Nephron progenitor cell (in vitro differentiated cells): ENCODE data around the gene MCF2L.

Experiments used
- DNase-seq: peaks from one replicate; pipeline ENCODE4 v3.0.0; 2021
- H3K27ac Mint-ChIP-seq: 2 replicates; pipeline ENCODE4 v1.8.0; 2021; ENCODE audit warnings: mild to moderate bottlenecking, moderate library complexity, mixed read lengths
- H3K27me3 Mint-ChIP-seq: 2 replicates; pipeline ENCODE4 v1.8.0; 2021; ENCODE audit warnings: mild to moderate bottlenecking, low read depth, mixed read lengths; ENCODE audit not compliant: poor library complexity
- H3K36me3 Mint-ChIP-seq: 2 replicates; pipeline ENCODE4 v1.8.0; 2021; ENCODE audit warnings: low read depth, mixed read lengths
- H3K4me1 Mint-ChIP-seq: 2 replicates; pipeline ENCODE4 v1.8.0; 2021; ENCODE audit warnings: mixed read lengths
- H3K4me3 Mint-ChIP-seq: 2 replicates; pipeline ENCODE4 v1.8.0; 2021; ENCODE audit warnings: mild to moderate bottlenecking, moderate library complexity, mixed read lengths
- H3K9me3 Mint-ChIP-seq: 2 replicates; pipeline ENCODE4 v1.8.0; 2021; ENCODE audit warnings: mild to moderate bottlenecking, moderate library complexity, mixed read lengths
- CTCF ChIP-seq: fragments of 200-600 bp; sonication (generic); IDR thresholded peaks from 2 replicates; pipeline ENCODE4 v1.5.0; 2021; ENCODE audit warnings: antibody characterized with exemption

Gene MCF2L

GRCh38 chr13:113135281-113135760 is 166.3 kb downstream of the MCF2L start:
- no peak for TF ChIP-seq CTCF
- H3K27me3 Mint-ChIP-seq = peaks cover 32% of the 10 kb centered on the region
- peaks cover 11% of the 10 kb centered on the region for H3K4me1 Mint-ChIP-seq
- H3K36me3 Mint-ChIP-seq = no peaks in the 10 kb centered on the region
- DNase-seq = no peak
- no peak overlapping the region for H3K27ac Mint-ChIP-seq
- H3K9me3 Mint-ChIP-seq = peaks cover 6% of the 10 kb centered on the region
- no peak overlapping the region for H3K4me3 Mint-ChIP-seq

GRCh38 chr13:113137691-113138298 is 168.8 kb downstream of the MCF2L start:
- H3K9me3 Mint-ChIP-seq = peaks cover 6% of the 10 kb centered on the region
- DNase-seq = no peak
- no peaks in the 10 kb centered on the region for H3K36me3 Mint-ChIP-seq
- no peak overlapping the region for H3K4me3 Mint-ChIP-seq
- H3K27me3 Mint-ChIP-seq = peaks cover 27% of the 10 kb centered on the region
- peaks cover 11% of the 10 kb centered on the region for H3K4me1 Mint-ChIP-seq
- no peak overlapping the region for H3K27ac Mint-ChIP-seq
- TF ChIP-seq CTCF = no peak

GRCh38 chr13:113138792-113139551 is 170.0 kb downstream of the MCF2L start:
- Mint-ChIP-seq H3K4me1 (peaks cover 11% of the 10 kb centered on the region), H3K9me3 (peaks cover 5% of the 10 kb centered on the region), H3K27me3 (peaks cover 27% of the 10 kb centered on the region), H3K36me3 (no peaks in the 10 kb centered on the region), H3K4me3 (no peak overlapping the region), H3K27ac (no peak overlapping the region)
- TF ChIP-seq CTCF = no peak
- no peak for DNase-seq

- DNase-seq = no peak
- Mint-ChIP-seq H3K27ac (no peak overlapping the region), H3K27me3 (peaks cover 27% of the 10 kb centered on the region), H3K4me1 (peaks cover 11% of the 10 kb centered on the region), H3K36me3 (no peaks in the 10 kb centered on the region), H3K9me3 (no peaks in the 10 kb centered on the region), H3K4me3 (no peak overlapping the region)
- no peak for TF ChIP-seq CTCF
These were observed 170.6 kb downstream of the MCF2L start for GRCh38 chr13:113139577-113139976.

- no peaks in the 10 kb centered on the region for H3K36me3 Mint-ChIP-seq
- H3K4me1 Mint-ChIP-seq = peaks cover 11% of the 10 kb centered on the region
- H3K27ac Mint-ChIP-seq = no peak overlapping the region
- no peaks in the 10 kb centered on the region for H3K9me3 Mint-ChIP-seq
- no peak for DNase-seq
- TF ChIP-seq CTCF = no peak
- H3K4me3 Mint-ChIP-seq = no peak overlapping the region
- H3K27me3 Mint-ChIP-seq = peaks cover 21% of the 10 kb centered on the region
These were observed 171.9 kb downstream of the MCF2L start for GRCh38 chr13:113140677-113141600.
